Measurements from ENCODE around the gene SEPTIN3.

Gene SEPTIN3, protein sequence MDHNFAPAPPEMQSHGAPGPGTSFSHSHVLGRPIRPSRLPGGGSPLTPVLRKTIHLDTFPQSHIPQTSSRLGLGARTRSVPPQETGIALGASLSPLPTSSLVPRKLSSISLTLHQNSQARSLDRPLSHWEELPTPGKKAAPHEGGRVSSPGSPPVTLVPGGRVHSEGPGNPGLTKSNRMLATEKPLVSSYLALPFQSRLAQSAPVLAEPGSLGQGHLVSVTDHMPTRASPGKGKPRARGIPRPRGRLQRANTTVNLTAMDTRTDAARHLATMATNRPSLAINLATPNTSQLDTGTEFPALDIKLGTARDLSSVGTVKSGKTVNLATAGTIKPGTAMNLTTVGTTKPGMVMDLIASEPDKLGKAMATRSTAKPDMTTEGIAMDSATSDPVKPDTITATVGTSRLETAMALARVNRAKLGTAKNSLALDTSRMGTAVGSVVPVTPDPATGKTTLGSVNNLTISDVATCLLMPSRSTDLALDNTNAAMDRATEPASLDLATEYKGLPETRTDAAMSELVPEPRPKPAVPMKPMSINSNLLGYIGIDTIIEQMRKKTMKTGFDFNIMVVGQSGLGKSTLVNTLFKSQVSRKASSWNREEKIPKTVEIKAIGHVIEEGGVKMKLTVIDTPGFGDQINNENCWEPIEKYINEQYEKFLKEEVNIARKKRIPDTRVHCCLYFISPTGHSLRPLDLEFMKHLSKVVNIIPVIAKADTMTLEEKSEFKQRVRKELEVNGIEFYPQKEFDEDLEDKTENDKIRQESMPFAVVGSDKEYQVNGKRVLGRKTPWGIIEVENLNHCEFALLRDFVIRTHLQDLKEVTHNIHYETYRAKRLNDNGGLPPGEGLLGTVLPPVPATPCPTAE

DNA sequence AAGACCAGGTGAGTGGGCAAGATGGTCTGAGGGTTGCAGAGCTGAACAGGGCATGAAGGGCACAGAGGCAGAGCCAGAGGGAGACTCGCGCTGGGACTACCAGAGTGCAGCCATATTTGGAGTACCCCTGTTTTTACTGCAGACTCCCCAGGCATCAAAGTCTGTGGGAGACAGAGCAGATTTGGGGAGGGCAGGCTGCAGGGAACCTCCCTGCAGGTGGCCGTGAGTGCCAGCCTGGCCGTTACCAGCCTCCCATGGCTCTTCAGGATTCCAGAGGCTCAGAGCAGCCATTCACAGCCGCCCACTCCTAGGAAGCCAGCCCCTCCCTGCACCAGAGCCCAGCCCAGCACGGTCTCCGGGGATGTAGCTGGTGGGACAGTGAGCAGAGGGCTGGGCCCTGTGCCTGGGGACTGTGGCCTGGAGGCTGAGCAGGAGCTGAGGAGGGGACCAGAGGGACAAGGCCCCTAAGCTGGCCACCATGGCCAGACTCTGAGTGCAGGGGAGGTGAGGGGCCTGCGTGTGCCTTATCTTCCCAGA is at the start of gene SEPTIN3:
Gene SEPTIN3, plus strand, starts transcription at position 334 of the 537 bp plus-strand sequence. CDS start 2,050 bp downstream, outside the sequence.
- no peak for DNase-seq

DNA sequence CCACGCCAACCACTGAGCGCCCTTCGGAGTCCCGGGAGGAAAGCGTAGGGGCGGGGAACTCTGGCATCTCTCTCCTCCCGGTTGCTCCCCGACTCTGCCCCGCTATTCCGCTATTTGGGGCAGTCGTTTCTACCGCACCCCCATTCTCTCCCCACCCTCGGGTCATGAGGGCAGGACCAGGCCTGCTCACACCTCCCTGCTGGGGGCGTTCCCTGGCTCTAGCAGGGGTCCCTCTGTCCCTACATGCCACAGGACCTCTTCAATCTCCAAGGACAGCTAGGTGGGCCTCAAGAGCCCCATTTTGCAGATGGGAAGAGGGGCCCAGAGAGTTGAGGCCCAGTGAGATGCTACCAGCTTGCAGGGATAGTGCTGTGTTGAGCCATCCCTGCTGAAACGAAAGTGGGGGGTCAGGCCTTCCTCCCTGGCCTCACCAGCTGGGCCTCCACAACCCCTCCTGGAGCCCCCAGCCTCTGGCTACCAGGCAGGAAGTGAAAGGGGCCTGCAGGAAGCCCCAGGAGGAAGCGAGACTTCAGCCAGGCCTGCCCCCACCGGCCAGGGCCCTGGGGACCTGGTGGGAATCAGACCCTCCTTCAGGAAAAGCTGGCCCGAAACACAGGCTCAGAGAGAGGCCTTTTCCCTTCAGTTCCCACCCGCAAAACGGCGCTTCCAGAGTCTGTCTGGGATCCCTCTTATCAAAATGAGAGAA is 48.8 kb upstream of the SEPTIN3 start:
- DNase-seq, result no peak

DNA sequence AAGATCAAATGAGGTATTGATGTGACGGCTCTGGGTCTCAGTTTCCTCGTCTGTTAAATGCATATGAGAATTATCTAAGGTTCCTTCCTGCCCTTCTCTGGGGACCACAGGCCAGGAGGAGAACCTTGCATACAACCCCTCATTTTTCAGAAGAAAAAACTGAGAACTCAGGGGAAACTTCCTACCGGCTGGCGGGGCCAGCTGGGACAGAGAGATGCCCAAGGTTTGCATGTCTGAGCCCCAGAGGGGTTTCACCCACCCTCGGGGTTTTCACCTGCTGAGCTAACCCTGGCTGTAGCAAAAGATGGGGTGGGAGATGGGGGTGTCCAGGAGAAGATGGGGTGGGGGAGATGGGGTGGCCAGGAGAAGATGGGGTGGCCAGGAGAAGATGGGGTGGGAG is 46.9 kb upstream of the SEPTIN3 start:
- no peak for DNase-seq

DNA sequence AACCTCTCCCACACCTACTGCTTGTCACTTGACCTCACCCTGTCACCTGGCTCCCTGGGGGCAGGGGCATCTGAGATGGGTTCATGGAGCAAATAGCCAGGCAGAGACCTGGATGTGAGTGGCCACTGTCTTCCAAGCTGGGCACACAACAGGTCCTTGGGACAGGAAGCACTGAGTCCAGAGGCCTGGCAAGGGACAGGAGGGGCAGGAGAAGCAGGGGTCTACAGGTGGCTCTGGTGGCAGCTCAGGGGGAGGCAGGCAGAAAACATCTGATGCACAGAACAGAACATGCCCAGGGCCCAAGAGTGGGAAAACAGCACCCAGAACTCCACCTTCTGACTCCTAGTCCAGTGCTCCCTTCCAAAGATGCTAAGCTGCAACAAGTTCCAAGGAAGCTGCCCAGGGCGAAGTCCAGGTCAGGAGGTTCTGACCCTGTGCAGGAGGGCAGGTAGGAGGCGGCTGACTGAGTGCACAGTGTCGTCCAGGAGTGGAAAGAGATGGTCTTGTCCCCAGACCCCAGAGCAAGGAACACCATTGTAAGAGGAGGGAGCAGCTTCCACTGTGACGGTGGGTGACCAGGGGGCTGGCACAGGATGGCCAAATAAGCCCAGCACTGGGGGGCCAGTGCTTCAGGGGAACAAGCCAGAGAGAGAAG is 46.2 kb upstream of the SEPTIN3 start:
- DNase-seq, result no peak

DNA sequence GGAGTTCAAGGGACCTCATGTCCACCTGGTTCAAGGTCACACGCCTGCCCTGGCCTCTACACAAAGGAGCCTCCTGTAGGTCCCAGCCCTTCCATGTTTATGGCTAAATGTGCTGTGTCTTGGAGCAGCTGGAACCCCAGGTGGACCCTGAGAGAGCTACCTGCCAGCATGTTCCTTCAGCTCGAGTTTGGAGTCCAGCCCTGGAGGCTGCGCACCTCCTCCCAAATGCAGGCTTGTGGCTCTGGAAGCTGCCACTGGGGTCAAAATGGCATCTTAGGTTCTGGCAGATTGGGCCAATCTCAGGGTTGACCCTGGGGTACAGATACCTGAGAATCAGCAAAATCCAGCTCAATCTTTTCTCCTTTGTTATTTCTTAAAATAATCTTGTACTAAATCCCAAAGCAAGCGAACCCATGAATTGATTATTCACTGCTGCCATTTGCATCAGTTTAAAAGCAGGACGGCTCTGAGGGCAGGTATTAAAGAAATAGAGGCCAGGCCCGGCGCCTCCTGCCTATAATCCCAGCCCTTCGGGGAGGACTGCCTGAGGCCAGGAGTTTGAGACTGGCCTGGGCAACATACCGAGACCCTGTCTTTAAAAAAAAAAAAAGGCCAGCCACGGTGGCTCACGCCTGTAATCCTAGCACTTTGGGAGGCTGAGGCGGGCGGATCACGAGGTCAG is 45.5 kb upstream of the SEPTIN3 start:
- no peak for DNase-seq

DNA sequence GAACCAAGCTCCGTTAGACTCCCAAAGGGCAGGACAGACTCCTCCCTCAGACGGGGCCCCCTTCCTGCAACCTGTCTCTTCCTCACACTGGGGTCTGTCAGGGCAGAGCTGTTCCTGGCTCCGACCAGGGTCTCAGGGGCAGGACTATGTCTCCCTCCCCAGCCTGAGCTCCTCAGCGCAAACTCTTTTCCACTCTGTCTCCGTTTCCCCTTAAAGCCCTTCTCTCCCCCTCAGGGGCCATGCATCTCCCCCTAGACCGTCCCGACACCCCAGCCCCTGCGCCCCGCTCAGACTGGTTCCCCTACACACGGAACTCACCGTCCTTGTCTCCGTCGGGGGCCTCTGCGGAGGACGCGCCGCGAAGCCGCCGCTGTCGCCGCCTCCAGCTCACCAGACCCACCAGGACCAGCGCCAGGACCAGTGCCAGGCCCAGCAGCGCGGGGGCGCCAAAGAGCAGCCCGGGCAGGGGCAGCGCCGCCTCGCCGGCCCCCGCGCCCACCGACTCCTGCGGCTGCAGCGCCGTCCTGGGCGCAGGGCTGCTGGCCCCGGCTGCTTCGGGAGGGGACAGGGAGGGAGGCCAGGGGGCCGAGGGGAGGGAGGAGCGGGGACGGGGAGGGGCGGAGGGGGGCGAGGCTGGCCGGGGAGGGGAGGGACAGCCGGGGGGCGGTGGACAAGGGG is 43.3 kb upstream of the SEPTIN3 start:
- peak; percentile 73 for DNase-seq

DNA sequence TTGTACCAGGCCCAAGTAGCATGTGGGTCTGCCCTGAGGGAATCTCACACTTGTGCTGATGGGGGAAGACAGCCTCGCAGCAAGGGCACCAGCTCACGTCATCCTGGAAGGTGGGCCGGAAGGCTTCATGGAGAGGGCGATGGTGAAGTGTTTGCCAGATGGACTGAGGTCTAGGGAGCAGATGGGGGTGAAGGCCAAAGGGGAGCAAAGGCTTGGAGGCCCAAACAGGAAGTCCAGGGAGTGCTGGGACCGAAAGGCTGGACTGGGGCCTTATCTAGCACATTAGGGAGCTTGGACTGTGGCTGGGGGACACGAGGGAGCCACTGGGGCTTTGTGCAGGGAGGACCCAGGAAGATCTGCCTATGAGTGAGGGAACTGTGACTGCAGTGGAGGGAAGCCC is 41.4 kb upstream of the SEPTIN3 start:
- no peak for DNase-seq

DNA sequence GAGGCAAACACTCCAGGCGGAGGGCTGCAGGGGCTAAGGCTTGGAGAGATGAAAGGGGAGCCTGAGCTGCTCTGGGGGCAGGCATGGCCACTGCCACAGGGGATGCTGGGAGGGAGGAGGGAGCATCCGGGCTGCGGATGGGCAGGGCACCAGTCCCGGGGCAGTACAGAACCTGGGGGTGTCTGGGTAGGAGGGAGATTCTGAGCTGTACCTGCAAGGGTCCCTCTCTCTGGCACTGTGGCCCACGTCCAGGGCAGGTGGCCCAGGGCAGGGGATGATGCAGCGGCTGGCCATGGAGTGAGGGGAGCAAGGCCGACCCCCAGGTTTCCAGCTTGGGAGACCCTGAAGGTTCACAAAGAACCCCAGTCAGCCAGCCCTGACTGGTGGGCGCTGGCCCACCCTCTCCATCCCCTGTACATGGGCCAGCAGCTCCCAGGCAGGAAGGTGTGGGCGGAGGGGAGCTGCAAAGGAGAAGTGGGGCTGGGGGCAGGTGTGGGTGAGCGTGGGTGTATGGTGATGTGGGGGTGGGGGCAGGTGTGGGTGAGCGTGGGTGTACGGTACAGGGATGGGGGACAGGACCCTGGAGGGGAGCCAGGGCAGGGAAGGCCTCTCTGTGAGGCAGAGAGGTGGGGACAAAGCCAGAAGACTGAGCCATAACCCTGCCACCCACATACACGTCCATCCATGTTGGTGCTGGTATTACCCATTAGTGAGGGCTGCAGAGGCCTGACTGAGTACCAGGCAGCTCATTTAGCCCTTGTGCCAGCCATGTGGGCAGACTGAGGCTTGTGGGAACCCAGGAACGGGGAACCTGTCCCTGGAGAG is 40.4 kb upstream of the SEPTIN3 start:
- no peak for DNase-seq

DNA sequence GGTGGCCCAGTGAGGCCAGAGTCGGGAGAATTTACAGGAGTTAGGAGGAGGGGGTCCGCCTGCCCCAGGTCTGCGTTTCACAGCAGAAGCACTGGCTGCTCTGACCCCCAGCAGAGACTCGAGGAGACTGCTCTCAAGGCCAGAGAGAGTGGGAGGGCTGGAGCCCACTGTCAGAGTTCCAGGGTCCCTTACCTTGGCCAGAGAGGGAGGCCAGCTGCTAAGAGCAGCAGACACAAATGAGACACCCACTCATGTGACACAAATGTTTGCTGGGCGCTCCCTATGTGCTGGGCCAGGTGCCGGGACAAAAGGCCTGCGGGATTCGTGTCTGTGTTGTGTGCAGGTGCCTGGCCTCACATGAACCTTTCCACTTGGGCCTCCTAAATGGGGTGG is 39.8 kb upstream of the SEPTIN3 start:
- DNase-seq, result no peak

DNA sequence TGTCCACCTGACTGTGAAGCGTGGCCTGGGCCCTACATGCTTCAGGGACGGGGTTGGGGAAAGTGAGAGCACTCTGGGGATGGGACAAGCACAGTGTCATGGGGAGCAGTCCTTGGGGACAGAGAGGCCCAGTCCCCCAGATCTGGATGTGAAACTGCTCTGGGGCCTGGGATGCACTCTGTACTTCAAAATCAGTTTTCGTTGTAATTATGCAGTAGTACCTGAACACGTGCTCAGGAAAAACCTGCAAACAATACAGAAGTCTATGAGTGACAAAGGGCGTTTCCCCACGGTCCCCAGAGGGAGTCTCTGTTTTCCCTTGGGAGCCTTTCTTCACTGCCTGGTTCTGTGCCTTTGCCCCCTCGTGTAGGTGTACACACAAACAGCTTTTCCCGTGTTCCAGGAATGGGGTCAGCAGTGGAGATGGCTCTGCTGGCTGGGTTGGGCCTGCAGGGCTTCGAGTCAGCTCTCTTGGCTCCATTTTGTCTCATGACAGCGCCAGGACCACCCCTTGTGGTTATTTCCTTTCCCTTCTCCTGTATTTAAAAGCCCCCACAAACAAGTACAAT is 37.5 kb upstream of the SEPTIN3 start:
- DNase-seq, result no peak

DNA sequence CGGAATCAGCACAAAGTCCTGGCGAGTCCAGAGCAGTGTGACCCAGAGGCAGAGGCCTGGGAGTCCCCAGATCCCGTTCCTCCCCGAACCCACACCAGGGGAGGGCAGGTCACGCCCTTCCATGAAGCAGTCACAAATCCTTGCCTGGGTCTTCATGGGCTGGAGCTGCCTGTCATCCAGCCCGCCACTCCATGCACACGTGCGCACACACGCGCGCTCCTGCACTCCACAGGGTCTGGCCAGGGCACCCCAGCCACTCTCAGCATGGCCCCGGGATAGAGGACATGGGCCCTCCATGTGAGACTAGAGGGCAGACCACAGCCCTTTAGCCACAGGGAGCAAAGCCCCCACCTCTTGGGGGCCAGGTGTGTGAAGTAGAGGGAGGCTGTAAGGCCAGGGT is 36.9 kb upstream of the SEPTIN3 start:
- no peak for DNase-seq

DNA sequence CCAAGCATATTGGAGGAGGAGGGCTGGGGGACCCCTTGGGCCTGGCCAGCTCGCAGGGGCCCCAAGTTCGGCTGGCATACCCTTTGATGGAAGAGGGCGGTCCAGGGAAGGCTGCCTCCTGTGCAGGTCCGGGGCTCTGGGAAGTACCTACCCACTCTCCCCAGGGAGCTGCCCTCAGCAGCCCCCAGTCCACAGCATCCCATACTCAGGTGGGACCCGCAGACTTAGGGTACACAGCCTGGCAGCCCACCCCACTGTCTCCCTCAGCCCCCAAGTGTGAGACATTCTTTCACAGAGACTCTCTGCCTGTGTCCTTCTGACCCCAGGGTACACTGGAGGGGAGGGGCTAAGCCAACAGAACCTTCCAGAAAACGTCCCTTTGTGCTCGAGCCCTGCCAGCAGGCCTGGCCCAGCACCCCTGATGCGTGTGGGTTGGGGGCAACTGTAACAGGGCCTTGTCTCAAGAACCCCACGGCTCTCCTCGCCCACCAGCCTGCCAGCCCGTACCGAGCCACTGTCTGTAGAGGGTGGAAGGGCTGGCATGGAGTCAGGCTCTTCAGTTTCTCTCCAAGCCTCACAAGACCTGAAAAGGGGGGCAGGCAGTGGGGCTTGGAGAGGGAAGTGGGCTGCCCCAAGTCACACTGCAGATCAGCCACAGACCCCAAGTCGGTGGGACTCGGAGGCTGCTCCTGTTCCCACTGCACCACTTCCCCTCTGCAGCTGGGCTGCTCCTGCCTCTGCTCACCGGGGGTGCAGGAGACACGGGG is 35.6 kb upstream of the SEPTIN3 start:
- DNase-seq, result no peak

DNA sequence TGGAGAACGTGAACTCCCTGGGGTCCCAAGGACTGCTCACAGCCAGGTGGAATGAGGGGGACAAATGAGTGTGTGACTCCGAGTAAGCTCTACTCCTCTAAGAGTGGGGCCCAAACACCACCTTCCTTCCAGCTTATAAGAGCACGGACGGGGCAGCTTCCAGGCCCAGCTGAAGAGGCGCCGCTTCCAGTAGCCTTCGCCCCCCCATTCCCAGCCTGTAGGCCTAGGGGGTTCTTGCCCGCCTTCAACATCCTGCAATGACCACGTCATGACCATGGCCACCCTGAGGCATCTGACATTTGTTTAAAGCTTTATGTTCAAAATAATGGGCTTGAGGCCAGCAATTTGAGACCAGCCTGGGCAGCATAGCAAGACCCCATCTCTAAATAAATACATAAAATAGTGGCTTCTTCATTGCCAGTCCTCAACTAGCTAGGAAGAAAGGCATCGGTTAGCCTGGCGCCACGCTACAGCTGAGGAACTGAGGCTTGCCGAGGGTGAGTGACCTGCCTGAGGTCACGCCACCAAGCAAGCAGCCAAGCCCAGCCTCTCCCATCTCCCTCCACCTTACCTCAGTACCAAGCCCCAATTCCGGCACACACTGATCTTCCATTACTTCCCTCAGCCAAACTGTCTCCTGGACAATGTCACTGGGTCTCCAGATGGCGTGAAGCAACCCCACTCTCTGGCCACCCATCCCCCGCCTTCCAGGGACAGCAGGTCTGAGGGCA is 34.8 kb upstream of the SEPTIN3 start:
- no peak for DNase-seq

DNA sequence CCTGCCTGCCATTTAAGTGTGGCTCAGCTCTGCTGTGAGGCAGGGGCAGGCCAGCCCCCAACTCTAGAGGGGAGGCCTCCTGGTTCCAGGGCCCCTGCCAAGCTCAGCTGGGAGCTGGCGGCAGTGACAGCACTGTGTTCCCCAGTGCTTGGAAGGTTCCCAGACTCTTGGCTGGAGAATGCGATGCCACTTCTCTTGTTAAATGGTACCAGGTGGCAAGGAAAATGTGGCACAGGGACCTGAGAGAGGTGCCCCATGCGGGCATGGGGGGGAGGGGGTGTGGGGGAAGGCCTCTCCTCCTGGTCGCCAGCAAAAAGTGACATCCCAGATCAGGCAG is 34.3 kb upstream of the SEPTIN3 start:
- DNase-seq, result no peak

DNA sequence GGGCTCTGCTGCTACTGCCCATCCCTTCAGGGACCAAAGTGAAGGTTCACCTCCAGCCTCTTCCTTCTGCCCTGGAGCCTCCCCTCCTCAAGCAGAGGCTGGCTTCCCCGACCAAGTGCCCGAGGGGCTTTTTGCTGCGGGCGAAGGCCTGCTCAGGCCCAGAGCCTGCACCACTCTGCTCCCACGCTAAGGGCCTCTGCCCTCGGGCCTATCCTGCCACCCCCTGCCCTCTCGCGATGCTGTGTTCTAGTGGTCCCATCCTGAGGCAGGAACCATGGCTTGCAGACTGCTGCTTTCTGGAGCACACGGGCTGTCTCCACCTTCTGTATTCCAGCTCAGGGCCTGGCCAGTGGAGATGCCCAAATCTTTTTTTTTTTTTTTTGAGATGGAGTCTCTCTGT is 33.7 kb upstream of the SEPTIN3 start:
- no peak for DNase-seq

DNA sequence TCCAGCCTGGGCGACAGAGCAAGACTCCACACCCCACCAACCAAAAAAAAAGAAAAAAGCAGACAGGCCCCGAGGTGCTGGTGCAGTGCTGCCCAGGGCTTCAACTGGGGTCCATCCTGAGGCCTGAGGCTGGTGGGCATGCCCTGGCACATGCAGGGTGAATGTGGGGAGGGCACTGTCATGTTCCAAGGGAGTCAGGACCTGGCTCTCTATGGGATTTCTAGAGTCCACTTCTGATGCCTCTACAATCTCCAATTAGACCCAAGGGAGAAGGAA is 32.4 kb upstream of the SEPTIN3 start:
- DNase-seq, result no peak

DNA sequence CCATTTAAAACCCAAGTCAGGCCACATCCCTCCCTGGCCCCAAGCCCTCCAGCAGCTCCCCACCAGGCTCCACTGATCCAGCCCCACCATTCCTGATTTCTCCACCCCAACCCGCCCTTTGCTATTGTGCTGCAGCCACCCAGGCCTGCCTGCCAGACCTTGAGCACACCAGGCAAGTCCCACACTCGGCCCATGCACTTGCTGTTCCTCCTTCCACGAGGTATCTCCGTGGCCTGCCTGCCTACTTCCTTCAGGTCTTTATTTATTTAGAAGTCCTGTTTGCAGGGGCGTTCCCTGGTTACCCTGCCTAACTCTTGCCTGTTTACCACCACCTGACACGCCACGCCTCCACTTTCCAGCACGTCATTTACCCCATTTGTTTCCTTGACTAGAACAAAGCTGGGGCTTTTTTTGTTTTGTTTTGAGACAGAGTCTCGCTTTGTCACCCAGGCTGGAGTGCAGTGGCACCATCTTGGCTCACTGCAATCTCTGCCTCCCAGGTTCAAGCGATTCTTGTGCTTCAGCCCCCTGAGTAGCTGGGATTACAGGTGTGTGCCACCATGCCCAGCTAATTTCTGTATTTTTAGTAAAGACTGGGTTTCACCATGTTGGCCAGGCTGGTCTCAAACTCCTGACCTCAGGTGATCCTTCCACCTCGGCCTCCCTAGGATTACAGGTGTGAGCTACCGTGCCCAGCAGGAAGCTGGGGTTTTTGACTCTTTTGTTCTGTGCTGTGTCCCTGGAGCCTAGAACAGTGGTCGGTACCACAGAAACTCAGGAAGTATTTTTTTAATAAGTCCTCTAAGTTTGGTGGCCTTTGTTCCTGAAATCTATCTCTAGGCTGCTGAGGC is 29.0 kb upstream of the SEPTIN3 start:
- no peak for DNase-seq
